GM12874 (cell line): ENCODE results near the gene FUZ.
A peak's percentile ranks its signal among the peaks of the same experiment; 100 is the strongest.

Source experiments
- TF ChIP-seq, protein P1 (sequence below): IDR thresholded peaks from 2 replicates; pipeline ENCODE4 v1.5.1; 2011; ENCODE audit warnings: low read depth, mild to moderate bottlenecking, control low read depth, low read length, moderate library complexity; ENCODE audit not compliant: insufficient read depth

FUZ gene

DNA sequence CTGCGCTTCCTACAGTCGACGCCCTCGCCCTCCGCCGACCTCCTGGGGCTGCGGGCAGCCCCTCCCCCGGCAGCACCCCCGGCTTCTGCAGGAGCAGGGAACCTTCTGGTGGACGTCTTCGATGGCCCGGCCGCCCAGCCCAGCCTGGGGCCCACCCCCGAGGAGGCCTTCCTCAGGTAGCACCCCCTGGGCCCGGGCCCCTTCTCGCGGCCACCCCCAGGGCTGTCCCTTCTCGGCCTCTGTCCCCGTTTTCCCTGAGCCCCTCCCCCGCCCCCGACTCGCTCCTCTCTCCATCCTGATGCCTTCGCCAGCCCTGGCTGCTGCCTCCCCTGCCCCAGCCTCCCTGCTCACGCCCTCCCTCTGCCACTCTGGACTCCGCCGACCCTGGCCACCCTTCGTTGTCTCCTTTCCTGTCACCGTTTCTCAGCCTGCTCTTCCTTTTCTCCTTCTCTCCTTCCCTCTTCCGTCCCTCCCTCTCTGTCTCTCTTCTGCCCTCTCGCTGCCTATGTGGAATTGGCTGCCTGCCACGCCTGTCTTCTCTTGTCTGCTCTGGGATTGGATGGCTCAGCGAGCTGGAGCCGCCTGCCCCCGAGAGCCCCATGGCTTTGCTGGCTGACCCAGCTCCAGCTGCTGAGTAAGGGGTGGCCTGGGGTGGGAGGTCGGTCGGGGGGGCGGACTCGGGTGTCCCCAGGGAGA is 11.0 kb downstream of the FUZ start:
- TF ChIP-seq, protein P1, sequence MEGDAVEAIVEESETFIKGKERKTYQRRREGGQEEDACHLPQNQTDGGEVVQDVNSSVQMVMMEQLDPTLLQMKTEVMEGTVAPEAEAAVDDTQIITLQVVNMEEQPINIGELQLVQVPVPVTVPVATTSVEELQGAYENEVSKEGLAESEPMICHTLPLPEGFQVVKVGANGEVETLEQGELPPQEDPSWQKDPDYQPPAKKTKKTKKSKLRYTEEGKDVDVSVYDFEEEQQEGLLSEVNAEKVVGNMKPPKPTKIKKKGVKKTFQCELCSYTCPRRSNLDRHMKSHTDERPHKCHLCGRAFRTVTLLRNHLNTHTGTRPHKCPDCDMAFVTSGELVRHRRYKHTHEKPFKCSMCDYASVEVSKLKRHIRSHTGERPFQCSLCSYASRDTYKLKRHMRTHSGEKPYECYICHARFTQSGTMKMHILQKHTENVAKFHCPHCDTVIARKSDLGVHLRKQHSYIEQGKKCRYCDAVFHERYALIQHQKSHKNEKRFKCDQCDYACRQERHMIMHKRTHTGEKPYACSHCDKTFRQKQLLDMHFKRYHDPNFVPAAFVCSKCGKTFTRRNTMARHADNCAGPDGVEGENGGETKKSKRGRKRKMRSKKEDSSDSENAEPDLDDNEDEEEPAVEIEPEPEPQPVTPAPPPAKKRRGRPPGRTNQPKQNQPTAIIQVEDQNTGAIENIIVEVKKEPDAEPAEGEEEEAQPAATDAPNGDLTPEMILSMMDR = no peak

DNA sequence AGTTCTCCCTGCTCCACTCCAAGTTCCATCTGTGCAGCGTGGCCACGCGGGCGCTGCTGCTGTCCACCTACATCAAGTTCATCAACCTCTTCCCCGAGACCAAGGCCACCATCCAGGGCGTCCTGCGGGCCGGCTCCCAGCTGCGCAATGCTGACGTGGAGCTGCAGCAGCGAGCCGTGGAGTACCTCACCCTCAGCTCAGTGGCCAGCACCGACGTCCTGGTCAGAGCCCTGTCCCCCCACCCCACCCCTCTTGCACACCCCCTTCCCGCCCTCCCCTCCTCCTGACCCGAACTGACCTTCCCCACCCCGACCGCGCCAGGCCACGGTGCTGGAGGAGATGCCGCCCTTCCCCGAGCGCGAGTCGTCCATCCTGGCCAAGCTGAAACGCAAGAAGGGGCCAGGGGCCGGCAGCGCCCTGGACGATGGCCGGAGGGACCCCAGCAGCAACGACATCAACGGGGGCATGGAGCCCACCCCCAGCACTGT is 11.6 kb downstream of the FUZ start:
- TF ChIP-seq, protein P1 = no peak

DNA sequence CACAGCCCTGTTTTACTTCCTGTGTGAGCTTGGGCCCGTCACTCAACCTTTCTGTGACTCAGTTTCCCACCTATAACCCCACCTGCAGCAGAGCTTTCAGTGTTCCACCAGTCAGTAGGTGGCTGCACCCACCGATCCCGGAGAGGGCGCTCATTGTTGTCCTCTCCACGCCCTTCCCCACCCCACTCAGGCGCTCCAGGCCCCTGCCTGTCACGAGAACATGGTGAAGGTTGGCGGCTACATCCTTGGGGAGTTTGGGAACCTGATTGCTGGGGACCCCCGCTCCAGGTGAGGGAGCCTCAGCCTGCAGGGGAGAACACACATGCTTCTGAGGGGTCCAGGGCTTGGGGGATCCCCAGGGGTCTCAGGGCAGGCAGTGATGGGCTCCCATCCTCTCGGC is 12.3 kb downstream of the FUZ start:
- TF ChIP-seq, protein P1 = no peak

DNA sequence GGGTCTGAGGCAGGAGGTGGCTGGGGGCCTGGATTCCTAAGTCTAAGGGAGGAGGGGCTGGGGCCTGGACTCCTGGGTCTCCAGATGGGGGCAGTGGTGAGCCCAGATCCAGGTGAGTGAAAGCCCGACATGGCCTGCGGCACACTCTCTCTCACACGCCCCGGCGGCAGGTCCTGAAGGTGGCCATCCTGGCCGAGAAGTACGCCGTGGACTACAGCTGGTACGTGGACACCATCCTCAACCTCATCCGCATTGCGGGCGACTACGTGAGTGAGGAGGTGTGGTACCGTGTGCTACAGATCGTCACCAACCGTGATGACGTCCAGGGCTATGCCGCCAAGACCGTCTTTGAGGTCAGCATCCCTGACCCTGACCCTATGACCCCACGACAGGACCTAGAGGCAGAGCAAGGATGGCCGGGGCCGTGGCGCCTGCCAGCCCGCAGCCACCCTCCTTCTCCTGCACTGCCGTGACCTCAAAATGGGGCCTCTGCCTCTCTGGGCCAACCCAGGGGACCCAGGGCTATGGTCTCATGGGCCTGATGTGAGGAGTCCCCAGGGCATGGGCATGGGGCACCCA is 13.2 kb downstream of the FUZ start:
- TF ChIP-seq, protein P1 = peak; percentile 35; the same call in 1 of the 2 replicates

DNA sequence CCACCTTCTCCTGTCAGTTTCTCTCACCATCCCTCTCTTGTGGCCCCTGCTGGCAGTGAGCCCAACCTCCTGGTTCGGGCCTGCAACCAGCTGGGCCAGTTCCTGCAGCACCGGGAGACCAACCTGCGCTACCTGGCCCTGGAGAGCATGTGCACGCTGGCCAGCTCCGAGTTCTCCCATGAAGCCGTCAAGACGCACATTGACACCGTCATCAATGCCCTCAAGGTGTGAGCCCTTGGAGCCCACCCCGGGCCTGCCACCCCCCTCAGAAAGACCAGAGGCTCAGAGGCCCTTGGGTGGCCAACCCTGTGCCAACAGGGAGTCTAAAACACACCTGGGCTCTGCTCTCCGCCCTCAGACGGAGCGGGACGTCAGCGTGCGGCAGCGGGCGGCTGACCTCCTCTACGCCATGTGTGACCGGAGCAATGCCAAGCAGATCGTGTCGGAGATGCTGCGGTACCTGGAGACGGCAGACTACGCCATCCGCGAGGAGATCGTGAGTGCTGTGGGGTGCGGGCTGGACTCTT is 13.8 kb downstream of the FUZ start:
- TF ChIP-seq, protein P1 = no peak

DNA sequence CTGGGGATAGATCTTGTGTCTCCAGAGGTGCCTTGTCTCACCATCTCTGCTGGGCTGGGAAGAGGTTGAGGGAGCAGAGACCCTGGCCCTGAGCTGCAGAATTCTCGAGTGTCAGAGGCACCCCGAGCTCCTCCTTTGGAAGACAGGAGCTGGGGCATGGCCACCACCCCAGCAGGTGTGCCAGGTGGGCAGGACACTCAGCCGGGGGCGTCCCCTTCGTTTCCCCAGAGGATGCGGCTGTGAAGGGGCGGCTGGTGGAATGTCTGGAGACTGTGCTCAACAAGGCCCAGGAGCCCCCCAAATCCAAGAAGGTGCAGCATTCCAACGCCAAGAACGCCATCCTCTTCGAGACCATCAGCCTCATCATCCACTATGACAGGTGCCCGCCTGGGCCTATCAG is 14.5 kb downstream of the FUZ start:
- TF ChIP-seq, protein P1 = no peak

DNA sequence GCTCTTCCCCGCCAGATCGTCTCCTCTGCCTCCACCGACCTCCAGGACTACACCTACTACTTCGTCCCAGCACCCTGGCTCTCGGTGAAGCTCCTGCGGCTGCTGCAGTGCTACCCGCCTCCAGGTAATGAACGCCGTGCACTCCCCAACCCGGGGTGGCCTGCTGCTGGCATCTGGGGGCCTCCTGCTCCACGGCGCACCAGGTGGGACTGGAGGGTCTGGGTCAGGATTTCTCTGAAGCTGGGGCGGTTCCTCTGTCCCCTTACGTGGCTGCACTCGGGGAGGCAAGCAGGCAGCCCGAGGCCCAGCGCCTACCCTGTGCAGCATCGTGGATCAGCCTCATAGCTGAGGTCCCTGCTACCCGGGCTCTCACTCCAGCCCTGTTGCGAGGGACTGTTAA is 17.5 kb downstream of the FUZ start:
- TF ChIP-seq, protein P1 = no peak
